Activated gamma-delta T cell treated with Interleukin-2 at 50 U/mL for 16 hours (primary cell): ENCODE data around the gene CMPK2.

ENCODE experiments used
- DNase-seq: peaks from one replicate; pipeline ENCODE4 v3.0.0-alpha.2; 2020

CMPK2 gene

DNA sequence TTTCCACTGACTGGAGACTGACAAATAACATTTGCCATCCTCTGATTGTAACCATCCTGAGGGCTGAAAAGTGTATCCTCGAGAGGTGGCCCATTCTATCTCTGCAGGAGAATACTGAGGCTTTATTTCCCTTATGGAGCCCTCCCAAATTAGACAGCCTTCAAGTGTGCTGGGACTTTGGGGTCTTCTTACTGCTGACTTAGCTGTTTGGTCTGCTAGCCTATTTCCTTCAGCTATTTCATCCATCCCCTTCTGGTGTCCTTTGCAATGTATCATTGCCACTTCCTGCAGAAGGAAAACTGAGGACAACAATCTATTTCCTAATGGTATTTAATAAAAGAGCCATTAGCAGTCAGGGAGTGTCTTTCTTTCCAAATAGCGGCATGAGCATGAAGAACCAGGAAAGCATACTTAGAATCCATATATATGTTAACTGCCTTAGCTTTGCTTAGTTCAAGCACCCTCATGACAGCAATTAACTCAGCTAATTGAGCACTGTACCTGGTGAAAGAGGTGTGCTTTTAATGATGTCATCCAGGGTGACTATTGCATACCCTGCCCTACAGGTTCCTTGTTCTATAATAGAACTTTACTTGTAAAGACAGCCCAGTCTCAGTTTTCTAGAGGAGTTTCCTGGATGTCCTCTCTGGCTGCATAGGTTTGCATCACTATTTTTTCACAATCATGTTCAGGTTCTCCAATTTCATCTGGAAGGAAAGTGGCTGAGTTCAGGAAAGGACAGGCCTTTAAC, 24.0 kb downstream of the CMPK2 start:
- DNase-seq, result no peak

DNA sequence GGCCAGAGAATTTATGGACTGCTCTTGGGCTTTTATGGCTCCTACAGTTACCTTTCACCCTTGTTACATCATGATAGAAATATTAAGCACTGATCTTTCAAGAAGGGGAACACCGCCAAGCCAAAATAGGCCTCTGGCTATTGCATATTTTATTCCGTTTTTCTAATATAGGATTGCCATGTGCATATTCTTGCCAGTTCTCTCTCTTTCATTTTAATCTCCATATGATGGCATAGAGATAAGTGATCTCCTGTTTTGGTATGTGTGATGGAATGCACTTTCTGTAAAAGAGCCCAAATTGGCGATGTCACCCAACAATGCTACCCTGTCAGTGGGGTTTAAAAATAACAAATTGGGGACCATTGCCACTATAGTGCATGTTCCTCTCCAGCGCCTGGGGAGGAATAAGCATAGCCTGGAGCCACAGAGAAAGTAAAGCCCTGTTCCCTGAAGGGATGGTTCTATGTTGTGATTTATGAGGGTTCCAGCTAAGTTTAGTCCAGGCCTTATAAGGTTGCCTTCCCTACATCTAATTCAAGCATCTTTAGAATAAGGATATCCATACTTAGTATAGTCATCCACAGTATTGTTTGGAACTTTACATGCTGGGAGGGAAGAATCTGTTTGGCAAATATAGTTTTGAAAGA, 26.9 kb downstream of the CMPK2 start:
- DNase-seq, result no peak

DNA sequence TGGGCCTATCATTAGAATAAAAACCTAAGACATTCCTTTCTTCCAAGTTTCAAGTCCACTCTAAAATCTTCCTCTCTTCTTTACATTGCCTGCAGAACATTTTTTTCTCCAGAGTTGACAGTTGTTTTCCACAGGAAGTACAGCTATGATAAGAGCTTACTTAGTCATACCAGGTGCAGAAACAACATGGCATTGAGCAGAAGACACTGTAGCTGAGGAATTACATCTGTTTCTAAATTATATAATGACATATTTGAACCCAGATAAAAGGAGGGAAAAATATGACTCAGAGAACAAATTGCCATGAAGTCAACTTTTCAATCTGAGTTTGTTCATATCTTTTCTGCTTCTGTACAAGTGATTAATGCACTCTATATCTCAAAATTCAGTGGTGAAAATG, 30.2 kb downstream of the CMPK2 start:
- DNase-seq, result no peak

GRCh38 chr2:6834163-6834562, 31.5 kb downstream of the CMPK2 start:
- DNase-seq, result no peak

DNA sequence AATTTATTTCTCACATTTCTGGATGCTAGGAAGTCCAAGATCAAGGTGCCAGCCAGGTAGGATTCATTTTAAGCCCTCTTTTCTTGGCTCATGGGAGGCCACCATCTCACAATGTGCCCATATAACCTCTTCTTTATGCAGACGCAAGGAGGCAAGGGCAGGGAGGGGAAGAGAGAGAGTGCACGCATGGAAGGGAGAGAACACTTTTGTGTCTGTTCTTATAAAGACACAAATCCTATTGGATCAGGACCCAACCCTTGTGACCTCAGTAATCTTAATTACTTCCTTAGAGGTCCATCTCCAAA, 32.5 kb downstream of the CMPK2 start:
- DNase-seq, result no peak

- no peak for DNase-seq
Measured at GRCh38 chr2:6832596-6833299, 33.0 kb downstream of the CMPK2 start.

DNA sequence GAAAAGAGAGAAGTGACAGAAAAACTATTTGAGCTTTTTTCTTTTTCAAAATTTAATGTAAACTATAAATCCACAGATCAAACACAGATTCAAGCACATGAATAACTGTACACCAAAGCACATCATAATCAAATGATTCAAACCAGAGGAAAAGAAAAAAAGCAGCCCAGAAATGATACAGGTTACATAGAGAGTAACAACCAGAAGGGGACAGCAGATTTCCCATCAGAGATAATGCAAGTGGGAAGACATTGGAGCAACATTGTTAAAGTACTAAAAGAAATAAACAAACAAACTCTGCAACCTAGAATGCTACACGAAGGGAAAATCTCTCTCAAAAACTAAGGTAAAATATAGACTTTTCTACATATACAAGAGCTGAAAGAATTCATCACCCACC, 34.5 kb downstream of the CMPK2 start:
- no peak for DNase-seq

GRCh38 chr2:6828299-6828584, 37.5 kb downstream of the CMPK2 start:
- no peak for DNase-seq

DNA sequence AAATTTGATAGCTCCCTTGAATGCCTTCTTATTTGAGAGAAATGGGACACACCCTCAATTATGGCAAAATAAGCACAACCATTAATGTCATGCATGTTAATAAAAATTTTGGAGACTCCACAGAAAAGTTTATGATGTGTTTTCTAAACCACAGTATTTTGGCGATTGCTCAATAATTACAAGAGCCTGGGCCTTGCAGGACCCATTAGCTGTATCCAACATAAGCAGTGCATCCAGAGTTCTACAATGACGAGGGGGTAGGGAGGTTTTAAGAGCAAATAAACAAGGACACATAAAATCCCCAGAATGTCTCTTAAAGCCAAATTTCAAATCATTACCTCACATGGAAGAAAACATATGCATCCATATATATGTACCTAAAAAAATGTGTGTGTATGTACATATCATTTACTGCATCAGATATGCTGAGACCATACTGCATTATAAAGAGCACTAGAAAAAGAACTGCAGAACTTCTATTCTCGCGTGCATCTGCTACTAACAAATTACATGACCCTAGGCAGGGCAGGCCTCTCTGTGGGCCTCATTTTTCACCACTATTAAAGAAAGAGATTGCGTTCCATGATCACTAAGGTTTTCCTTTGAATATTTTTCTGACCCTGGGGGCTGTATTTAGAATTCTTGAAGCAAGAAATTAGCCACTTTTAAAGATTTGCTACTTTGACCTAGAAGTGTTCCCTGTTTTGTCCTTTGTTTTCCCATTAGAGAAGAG, 38.0 kb downstream of the CMPK2 start:
- DNase-seq, result no peak

DNA sequence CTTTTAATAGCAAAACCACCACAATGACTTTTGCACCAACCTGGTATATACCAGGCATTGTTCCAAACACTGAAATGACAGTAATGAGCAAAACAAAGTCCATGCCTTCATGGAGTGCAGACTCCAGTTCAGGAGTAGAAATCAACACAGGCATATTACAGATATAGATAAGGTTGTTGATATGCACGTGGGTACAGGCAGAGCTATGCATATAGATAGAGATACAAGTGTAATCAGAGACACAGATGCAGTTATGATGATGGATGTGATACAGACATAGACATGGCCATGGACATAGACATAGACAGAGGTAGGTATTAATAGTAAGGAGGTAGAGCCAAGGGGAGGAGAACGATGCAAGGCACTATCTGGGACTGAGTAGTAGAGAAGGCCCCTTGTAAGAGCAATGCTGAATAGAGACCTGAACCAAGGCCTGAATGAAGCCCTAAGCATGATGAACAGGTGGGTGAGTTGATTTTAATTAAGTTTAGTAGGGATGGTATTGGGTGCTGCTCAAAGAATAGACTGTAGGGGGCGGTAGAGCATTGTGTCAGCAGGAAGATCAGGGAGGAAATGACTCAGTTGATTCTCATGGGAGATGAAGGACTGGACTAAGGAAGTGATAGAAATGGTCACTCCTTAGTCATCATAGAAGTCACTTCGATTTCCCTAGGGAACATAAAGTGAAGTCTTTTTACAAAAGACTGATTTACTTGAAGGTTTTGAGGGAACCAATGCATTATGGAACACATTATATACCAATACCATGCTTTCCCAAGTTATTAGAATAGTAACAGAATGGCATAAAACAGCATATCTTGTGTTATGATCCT, 39.4 kb downstream of the CMPK2 start:
- peak; percentile 48 for DNase-seq

DNA sequence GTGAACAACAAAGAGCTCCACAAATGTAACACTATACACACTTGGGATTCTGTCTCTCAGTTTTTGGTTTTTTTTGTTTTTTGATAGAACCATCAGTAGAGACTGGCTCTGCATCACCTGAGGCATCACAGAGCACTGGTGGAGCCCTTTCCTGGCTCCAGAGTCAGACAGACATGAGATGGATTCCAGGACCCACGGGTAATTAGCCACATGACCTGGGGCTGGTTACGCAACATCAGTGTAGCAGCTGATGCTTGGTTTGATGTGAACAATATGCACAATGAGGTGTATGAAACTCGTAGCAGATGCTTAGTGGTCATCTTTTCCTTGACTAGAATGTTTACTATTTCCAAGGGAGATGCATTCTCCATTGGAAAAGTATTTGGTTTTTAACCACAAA, 40.7 kb downstream of the CMPK2 start:
- DNase-seq, result no peak

- DNase-seq, result no peak
Measured at GRCh38 chr2:6823111-6823510, 42.6 kb downstream of the CMPK2 start.

DNA sequence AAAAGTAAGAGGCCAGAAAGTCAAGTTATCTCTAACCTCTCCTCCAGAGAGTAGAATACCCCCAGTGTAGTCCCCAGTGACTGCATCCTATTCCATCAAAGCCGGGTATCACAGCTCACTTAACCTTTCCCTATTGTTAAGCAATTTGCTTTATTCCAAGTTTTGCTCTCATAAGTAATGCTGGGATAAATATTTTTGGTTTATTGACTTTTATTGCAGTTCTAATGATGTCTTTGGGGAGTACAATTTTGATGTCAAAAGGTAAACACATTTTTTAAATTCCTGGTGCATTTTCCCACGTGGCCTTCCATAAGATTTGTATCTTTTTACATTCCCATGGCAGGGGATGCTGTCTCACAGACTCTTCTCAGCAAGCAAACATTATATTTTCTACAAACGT, 43.3 kb downstream of the CMPK2 start:
- no peak for DNase-seq

- DNase-seq, result no peak
Measured at GRCh38 chr2:6820903-6821584, 44.7 kb downstream of the CMPK2 start.

- no peak for DNase-seq
Measured at GRCh38 chr2:6820236-6820635, 45.5 kb downstream of the CMPK2 start.

GRCh38 chr2:6819668-6820067, 46.0 kb downstream of the CMPK2 start:
- no peak for DNase-seq

DNA sequence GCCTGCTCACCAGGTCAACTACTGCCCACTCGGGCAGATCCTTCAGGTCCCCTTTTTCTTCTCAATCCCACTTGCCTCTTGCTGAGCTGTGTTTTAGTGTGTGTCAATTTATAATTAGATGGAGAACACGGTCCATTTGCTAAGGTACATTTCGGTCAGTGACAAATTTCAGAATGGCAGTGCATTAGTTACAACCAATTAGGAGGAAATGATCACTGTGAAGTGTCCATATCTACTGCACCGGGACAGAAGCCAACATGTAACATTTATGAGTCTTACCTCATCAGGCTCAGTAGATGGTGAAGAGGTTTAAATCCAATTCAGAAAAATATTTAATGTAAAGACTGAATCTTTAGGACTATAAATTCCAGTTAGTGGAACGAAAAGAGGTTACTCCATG, 47.7 kb downstream of the CMPK2 start:
- no peak for DNase-seq

DNA sequence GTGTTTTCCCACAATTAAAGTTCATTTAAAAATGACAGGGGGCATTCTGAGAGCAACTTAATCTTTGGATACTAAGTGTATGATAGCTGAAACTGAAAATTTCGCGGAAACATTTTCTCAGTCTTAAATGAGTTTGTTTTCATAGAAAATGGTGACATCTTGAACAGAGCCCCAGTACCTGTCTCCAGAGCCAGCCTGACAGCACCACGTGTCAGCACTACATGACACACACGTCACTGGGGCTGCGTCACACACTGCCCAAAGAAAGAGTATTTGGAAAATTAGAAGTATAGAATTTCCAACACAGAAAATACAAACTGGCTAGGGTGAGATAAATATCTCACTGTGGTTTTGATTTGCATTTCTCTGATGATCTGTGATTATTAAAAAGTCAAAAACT, 50.8 kb downstream of the CMPK2 start:
- DNase-seq, result no peak

DNA sequence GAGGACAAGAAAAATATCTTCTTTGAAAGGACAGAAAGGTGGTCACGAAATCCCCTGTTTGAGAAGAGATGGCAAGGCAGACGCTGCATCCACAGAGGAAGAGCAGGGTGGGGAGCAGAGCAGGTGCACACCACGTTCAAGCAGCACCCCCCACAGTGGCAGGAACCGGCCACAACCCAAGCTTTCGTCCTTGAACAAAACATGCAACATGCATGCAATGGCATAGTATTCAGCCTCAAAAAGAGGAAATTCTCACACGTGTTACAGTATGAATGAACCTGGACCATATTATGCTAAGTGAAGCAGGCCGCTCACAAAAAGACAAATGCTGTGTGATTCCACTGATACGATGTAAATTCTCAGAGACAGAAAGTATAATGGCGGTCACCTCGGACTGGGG, 51.4 kb downstream of the CMPK2 start:
- no peak for DNase-seq

DNA sequence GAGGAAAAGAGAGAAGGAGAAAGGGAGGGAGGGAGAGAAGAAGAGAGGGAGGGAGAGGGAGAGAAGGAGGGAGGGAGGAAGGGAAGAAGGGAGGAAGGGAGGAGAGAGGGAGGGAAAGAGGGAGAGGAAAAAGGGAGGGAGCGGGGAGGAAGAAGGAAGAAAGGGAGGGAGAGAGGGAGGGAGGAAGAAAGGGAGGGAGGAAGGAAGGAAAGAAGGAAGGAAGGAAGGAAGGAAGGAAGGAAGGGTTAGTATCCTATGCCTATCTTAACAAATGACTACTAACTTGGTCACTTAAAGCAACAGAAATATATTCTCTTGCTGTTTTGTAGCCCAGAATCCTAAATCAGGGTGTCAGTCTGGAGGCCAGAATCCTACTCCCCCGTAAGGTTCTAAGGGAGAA, 52.1 kb downstream of the CMPK2 start:
- no peak for DNase-seq

GRCh38 chr2:6812857-6813530, 52.7 kb downstream of the CMPK2 start:
- DNase-seq, result no peak

- no peak for DNase-seq
Measured at GRCh38 chr2:6810961-6811360, 54.7 kb downstream of the CMPK2 start.
